Measurements from ENCODE around the gene DENND10.
"Not testable (repeated sequence)": the region's sequence is repeated elsewhere in the genome, so short reads cannot be mapped to it uniquely, and the experiment has no call there.

DENND10 gene

DNA sequence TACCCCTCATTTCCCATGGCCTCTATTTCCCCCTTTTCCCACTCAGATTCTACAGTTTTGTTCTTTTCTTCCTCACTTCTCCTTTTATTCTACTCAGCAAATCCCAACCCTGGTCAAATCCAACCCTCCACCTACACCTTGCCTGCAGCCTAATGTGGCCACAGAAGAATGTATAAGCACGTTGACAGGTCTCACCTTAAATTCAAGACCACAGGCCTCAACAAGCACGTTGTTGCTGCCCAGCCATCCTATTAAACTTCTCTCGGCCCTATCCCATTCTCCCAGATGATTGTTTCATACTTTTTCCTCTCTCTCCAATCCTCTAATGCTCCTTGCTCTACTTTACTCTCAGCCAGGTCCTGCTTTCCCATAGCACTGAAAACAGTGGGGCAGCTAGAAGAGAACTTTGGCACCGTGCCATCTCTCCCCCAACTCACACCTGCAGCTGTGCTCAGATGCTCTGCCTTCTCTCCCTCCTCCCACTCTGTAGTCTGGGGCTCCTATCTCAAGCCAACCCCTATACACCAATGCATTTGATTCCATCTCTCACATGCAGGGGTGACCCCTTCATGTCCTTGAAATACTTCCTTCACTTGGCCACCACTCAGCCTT is 16.5 kb upstream of the DENND10 start:
- no peak overlapping the region for H3K4me3 Mint-ChIP-seq
- no peaks in the 10 kb centered on the region for H3K27me3 Mint-ChIP-seq
- H3K36me3 Mint-ChIP-seq: peaks cover 3% of the 10 kb centered on the region
- peak overlapping the region; percentile 13 for H3K27ac Mint-ChIP-seq
- H3K4me1 Mint-ChIP-seq: peaks cover 32% of the 10 kb centered on the region
- H3K9me3 Mint-ChIP-seq: no peaks in the 10 kb centered on the region

GRCh38 chr10:119090026-119090795 is 13.7 kb upstream of the DENND10 start:
- Mint-ChIP-seq H3K27me3 (no peaks in the 10 kb centered on the region), H3K4me3 (peak overlapping the region; percentile 52), H3K27ac (peak overlapping the region; percentile 80), H3K4me1 (peaks cover 28% of the 10 kb centered on the region), H3K9me3 (no peaks in the 10 kb centered on the region), H3K36me3 (peaks cover 3% of the 10 kb centered on the region)

- H3K4me1 Mint-ChIP-seq: peaks cover 36% of the 10 kb centered on the region
- H3K9me3 Mint-ChIP-seq: no peaks in the 10 kb centered on the region
- H3K27ac Mint-ChIP-seq: peak overlapping the region; percentile 80
- no peaks in the 10 kb centered on the region for H3K27me3 Mint-ChIP-seq
- H3K36me3 Mint-ChIP-seq: peaks cover 3% of the 10 kb centered on the region
- H3K4me3 Mint-ChIP-seq: peak overlapping the region; percentile 30
Observed at GRCh38 chr10:119090968-119091367, 12.9 kb upstream of the DENND10 start.

DNA sequence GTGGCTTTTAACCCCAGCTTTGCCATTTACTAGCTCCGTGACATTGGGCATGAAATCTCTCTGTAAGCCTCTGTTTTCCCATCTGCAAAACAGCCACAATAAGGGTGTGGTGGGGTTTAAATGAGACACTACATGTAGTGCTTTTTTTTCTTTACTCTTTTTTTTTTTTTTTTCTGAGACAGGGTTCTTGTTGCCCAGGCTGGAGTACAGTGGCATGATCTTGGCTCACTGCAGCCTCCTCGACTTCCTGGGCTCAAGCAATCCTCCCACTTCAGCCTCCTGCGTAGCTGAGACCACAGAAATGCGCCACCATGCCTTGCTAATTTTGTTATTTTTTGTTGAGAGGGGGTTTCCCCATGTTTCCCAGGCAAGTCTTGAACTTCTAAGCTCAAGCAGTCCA is 8.3 kb upstream of the DENND10 start:
- no peak overlapping the region for H3K27ac Mint-ChIP-seq
- no peak overlapping the region for H3K4me3 Mint-ChIP-seq
- H3K27me3 Mint-ChIP-seq: no peaks in the 10 kb centered on the region
- no peaks in the 10 kb centered on the region for H3K9me3 Mint-ChIP-seq
- no peaks in the 10 kb centered on the region for H3K36me3 Mint-ChIP-seq
- peaks cover 28% of the 10 kb centered on the region for H3K4me1 Mint-ChIP-seq

DNA sequence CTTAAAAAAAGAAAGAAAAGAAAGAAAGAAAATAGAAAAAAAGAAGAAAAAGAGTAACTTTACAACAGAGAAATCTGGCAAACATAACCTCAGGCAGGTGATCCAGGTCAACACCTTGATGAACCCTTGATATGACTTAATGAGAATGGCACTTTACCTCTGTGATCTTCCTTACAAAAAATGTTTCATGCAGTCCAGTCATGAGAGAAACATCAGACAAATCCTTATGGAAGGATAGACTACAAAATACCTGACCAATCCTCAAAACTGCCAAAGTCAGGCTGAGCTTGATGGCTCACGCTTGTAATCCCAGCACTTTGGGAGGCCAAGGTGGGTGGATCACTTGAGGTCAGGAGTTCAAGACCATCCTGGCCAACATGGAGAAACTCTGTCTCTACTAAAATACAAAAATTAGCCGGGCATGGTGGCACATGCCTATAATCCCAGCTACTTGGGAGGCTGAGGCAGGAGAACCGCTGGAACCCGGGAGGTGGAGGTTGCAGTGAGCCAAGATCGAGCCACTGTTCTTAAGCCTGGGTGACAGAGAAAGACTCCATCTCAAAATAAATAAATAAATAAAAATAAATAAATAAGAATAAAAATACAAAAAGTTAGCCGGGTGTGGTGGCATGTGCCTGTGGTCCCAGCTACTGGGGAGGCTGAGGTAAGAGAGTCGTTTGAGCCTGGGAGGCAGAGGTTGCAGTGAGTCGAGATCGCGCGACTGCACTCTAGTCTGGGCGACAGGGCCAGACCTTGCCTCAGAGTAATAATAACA is 7.1 kb upstream of the DENND10 start:
- not testable (repeated sequence) for H3K27ac Mint-ChIP-seq, H3K27me3 Mint-ChIP-seq, H3K9me3 Mint-ChIP-seq, H3K36me3 Mint-ChIP-seq, H3K4me3 Mint-ChIP-seq
- peaks cover 20% of the 10 kb centered on the region for H3K4me1 Mint-ChIP-seq

DNA sequence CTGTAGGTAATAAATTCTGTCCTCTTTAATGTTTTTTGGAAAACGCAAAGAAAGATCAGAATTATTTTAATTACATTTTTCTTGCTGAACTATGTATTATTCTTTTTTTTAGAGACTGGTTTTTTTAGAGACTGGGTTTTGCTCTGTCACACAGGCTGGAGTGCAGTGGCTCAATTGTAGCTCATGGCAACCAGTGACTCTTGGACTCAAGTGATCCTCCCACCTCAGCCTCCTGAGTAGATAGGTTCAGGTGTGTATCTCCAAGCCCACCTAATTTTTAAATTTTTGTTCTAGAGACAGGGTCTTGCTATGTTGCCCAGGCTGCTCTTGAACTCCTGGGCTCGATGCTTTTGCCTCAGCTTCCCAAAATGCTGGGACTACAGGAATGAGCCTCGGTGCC is 5.3 kb upstream of the DENND10 start:
- H3K9me3 Mint-ChIP-seq: no peaks in the 10 kb centered on the region
- H3K27ac Mint-ChIP-seq: no peak overlapping the region
- no peaks in the 10 kb centered on the region for H3K27me3 Mint-ChIP-seq
- H3K4me1 Mint-ChIP-seq: peaks cover 16% of the 10 kb centered on the region
- no peak overlapping the region for H3K4me3 Mint-ChIP-seq
- no peaks in the 10 kb centered on the region for H3K36me3 Mint-ChIP-seq

GRCh38 chr10:119100434-119101238 is 3.3 kb upstream of the DENND10 start:
- Mint-ChIP-seq H3K4me3 (no peak overlapping the region), H3K9me3 (no peaks in the 10 kb centered on the region), H3K27me3 (no peaks in the 10 kb centered on the region), H3K4me1 (peaks cover 18% of the 10 kb centered on the region), H3K36me3 (no peaks in the 10 kb centered on the region), H3K27ac (peak overlapping the region; percentile 57)

DNA sequence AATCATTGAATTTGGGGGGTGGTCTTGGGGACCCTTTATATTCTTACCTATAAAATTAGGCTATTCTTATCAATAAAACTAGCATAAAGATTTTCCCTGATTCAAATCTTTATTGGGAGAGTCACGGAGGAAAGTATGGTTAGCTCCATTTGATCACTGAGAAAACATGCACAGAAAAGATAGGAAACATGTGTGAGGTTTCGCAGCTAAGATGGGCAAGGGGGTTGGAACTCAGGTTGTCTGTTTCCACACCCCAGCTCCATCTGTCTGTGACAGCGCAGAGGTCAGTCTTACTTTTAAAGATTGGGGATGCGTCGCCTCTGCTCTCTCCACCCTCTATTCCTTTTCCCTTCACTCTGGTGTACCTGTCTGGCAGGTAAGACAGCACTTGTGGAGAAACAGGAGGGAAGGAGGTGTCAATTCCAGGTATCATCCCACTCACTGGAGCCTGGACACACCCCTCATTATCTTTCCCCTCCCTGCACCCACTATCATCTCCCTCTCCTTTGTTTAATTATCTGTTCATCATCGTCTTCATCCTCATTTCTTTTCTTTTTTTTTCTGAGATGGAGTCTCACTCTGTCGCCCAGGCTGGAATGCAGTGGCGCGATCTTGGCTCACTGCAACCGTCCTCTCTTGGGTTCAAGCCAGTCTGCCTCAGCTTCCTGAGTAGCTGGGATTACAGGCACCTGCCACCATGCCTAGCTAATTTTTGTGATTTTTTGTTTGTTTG is 2.4 kb upstream of the DENND10 start:
- Mint-ChIP-seq H3K27me3 (no peaks in the 10 kb centered on the region), H3K9me3 (no peaks in the 10 kb centered on the region), H3K27ac (peak overlapping the region; percentile 63), H3K4me1 (peaks cover 10% of the 10 kb centered on the region), H3K4me3 (no peak overlapping the region), H3K36me3 (no peaks in the 10 kb centered on the region)

GRCh38 chr10:119103241-119103902 is 541 bp upstream of the DENND10 start:
- Mint-ChIP-seq H3K9me3 (no peaks in the 10 kb centered on the region), H3K27ac (peak overlapping the region; percentile 90), H3K36me3 (peaks cover under 1% of the 10 kb centered on the region), H3K4me1 (peaks cover 10% of the 10 kb centered on the region), H3K4me3 (peak overlapping the region; percentile 86), H3K27me3 (no peaks in the 10 kb centered on the region)

GRCh38 chr10:119104654-119105015 is 722 bp downstream of the DENND10 start:
- Mint-ChIP-seq H3K27ac (no peak overlapping the region), H3K4me1 (peaks cover 10% of the 10 kb centered on the region), H3K9me3 (no peaks in the 10 kb centered on the region), H3K27me3 (no peaks in the 10 kb centered on the region), H3K4me3 (peak overlapping the region; percentile 80), H3K36me3 (peaks cover 2% of the 10 kb centered on the region)

GRCh38 chr10:119105155-119105554 is 1.2 kb downstream of the DENND10 start:
- H3K9me3 Mint-ChIP-seq: no peaks in the 10 kb centered on the region
- no peak overlapping the region for H3K27ac Mint-ChIP-seq
- H3K4me1 Mint-ChIP-seq: peaks cover 10% of the 10 kb centered on the region

DNA sequence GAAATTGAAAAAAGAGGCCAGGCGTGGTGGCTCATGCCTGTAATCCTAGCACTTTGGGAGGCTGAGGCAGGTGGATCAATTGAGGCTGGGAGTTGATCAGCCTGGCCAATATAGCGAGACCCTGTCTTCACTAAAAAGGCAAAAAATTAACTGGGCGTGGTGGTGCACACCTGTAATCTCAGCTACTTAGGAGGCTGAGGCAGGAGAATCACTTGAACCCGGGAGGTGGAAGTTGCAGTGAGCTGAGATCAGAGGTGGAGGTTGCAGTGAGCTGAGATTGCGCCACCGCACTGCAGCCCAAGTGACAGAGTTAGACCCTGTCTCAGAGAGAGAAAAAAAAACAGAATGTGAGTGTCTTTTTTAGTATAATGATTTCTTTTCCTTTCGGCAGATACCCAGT is 2.0 kb downstream of the DENND10 start:
- not testable (repeated sequence) for H3K9me3 Mint-ChIP-seq, H3K36me3 Mint-ChIP-seq, H3K27me3 Mint-ChIP-seq, H3K27ac Mint-ChIP-seq, H3K4me3 Mint-ChIP-seq
- peaks cover 10% of the 10 kb centered on the region for H3K4me1 Mint-ChIP-seq

More at GRCh38 chr10:119105155-119105554, 1.2 kb downstream of the DENND10 start:
- H3K4me3 Mint-ChIP-seq: peak overlapping the region; percentile 80
- H3K27me3 Mint-ChIP-seq: no peaks in the 10 kb centered on the region
- peaks cover 3% of the 10 kb centered on the region for H3K36me3 Mint-ChIP-seq

- peaks cover 10% of the 10 kb centered on the region for H3K4me1 Mint-ChIP-seq
- H3K4me3 Mint-ChIP-seq, H3K27me3 Mint-ChIP-seq: not testable (repeated sequence)
Observed at GRCh38 chr10:119107106-119107505, 3.2 kb downstream of the DENND10 start.

DNA sequence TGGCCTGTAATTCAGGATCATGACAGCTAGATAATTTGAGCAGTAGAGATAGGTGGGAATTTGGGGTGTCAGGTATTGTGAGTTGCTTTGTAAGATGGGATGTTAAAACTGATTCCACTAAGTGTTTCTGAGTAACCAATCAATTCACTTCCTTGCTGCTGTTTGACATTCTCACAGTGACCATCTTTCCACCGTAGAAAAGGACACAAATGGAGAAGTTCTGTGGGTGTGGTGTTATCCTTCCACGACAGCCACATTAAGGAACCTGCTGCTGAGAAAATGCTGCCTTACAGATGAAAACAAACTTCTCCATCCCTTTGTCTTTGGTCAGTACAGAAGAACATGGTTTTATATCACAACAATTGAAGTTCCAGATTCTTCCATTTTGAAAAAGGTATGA is 3.9 kb downstream of the DENND10 start:
- not testable (repeated sequence) for H3K9me3 Mint-ChIP-seq, H3K4me3 Mint-ChIP-seq, H3K27ac Mint-ChIP-seq, H3K36me3 Mint-ChIP-seq, H3K27me3 Mint-ChIP-seq
- peaks cover 10% of the 10 kb centered on the region for H3K4me1 Mint-ChIP-seq

More at GRCh38 chr10:119107106-119107505, 3.2 kb downstream of the DENND10 start:
- not testable (repeated sequence) for H3K9me3 Mint-ChIP-seq, H3K36me3 Mint-ChIP-seq, H3K27ac Mint-ChIP-seq
